ENCODE data around the gene CDNF.

GRCh38 chr10:14801723-14802122, 36.1 kb downstream of the CDNF start:
- 0 out of 2 replicates have a peak, but pooled peaks have one; percentile 19 for TF ChIP-seq CTCF (conservative IDR thresholded peaks at IDR 0.05; ENCODE audit: low read depth, low read length)
- TF ChIP-seq EZH2 (IDR thresholded peaks at IDR 0.05; ENCODE audit: low read length, unreplicated experiment), result no peak

Measured in PC-3 (cell line).